Measurements from ENCODE around the gene CACNB4. TPM values are rescaled to one million over a fixed set of nuclear protein-coding genes. Genes with fewer than 3 reads are reported as not detected.

CACNB4 gene
- total RNA-seq, 2 experiments from 2014 or later, result 0.34 to 0.41 TPM

DNA sequence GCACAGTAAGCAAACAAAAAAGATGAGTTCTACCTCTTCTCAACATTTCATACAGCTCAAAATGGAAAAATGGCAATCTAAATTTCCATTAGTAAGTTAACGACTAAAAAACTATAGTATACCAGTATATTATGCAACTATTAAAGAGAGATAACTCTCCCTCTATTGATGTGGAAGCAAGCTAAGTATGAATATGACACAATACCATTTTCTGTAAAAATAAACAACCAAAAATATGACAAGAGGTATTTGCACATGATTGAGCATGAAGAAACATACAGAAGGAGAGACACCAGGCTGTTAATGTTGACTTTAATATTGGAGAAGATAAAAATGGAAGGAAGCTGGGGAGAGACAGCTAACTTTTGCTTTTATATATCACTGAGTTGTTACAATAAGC lies 167.1 kb downstream of the CACNB4 start:
- H3K9me3 Mint-ChIP-seq, result no peaks in the 10 kb centered on the region

GRCh38 chr2:151931030-151931611 lies 167.7 kb downstream of the CACNB4 start:
- no peak overlapping the region for H3K4me3 Mint-ChIP-seq
- no peaks in the 10 kb centered on the region for H3K9me3 Mint-ChIP-seq
- H3K27me3 Mint-ChIP-seq, result peaks cover 12% of the 10 kb centered on the region
- no peaks in the 10 kb centered on the region for H3K4me1 Mint-ChIP-seq (ENCODE audit: low read depth)
- CTCF ChIA-PET, result interaction anchor here (1.4 kb wide), 1 partner anchor 94 kb away, joined by 5 read pairs; no protein-coding TSS in a partner anchor
- H3K36me3 Mint-ChIP-seq (ENCODE audit: low read depth), result no peaks in the 10 kb centered on the region
- POLR2A ChIA-PET, result no interaction called here
- intact Hi-C loops (cut with micrococcal nuclease), result no loop called here
- no peak overlapping the region for H3K27ac Mint-ChIP-seq
- DNase-seq, result no peak
- TF ChIP-seq CTCF (IDR thresholded peaks at IDR 0.05), result no peak
- no peak for ATAC-seq

More for the DNA sequence above, 167.1 kb downstream of the CACNB4 start:
- no peak overlapping the region for H3K27ac Mint-ChIP-seq
- no peaks in the 10 kb centered on the region for H3K36me3 Mint-ChIP-seq (ENCODE audit: low read depth)
- no peak for ATAC-seq
- intact Hi-C loops (cut with micrococcal nuclease), result no loop called here
- no peaks in the 10 kb centered on the region for H3K4me1 Mint-ChIP-seq (ENCODE audit: low read depth)
- H3K27me3 Mint-ChIP-seq, result peaks cover 11% of the 10 kb centered on the region
- ChIA-PET CTCF (interaction anchor here (1.4 kb wide), 1 partner anchor 94 kb away, joined by 5 read pairs; no protein-coding TSS in a partner anchor), POLR2A (no interaction called here)
- no peak for TF ChIP-seq CTCF (IDR thresholded peaks at IDR 0.05)
- DNase-seq, result no peak
- no peak overlapping the region for H3K4me3 Mint-ChIP-seq

DNA sequence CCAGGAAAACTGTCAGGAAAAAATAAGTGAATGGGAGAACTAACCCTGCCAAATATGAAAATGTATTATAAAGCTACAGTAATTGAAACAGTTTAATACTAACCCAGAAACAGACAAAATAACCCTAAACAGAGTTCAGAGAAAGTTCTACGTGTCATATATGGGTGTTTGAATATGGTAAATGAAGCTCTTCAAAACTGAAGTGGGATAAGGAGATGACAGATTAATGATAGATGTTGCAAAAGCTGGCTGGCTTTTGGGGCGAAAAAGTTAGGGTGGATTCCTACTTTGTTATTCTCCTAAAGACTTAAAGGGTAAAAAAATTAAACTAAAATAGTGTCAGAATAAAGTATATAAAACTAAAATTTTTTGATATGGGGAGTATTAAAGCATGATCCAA lies 168.8 kb downstream of the CACNB4 start:
- Mint-ChIP-seq H3K27me3 (peaks cover 19% of the 10 kb centered on the region), H3K9me3 (no peaks in the 10 kb centered on the region), H3K4me3 (no peak overlapping the region), H3K36me3 (ENCODE audit: low read depth) (no peaks in the 10 kb centered on the region), H3K4me1 (ENCODE audit: low read depth) (no peaks in the 10 kb centered on the region), H3K27ac (no peak overlapping the region)
- intact Hi-C loops (cut with micrococcal nuclease), result no loop called here
- no peak for TF ChIP-seq CTCF (IDR thresholded peaks at IDR 0.05)
- CTCF ChIA-PET, result no interaction called here
- ATAC-seq (no peak), DNase-seq (no peak)
- POLR2A ChIA-PET, result no interaction called here

DNA sequence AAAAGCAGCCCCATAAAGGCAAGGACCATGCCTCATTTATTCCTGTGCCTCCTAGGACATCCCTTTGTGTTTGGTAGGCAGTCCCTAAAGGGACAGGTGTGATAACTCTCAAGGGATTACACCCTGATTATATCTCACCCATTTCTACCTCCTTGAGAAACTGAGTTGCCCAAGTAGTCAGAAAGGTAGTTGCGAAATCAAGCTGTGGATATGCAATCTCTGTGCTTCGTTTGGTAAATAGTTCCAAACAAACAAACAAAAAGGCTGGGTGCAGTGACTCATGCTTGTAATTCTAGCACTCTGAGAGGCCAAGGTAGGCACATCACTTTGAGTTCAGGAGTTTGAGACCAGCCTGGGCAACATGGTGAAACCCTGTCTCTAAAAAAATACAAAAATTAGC lies 170.5 kb downstream of the CACNB4 start:
- ChIA-PET CTCF (no interaction called here), POLR2A (no interaction called here)
- no peak for ATAC-seq
- no peak overlapping the region for H3K4me3 Mint-ChIP-seq
- TF ChIP-seq CTCF (IDR thresholded peaks at IDR 0.05), result no peak
- H3K36me3 Mint-ChIP-seq (ENCODE audit: low read depth), result no peaks in the 10 kb centered on the region
- H3K27ac Mint-ChIP-seq, result no peak overlapping the region
- no peaks in the 10 kb centered on the region for H3K9me3 Mint-ChIP-seq
- intact Hi-C loops (cut with micrococcal nuclease), result no loop called here
- no peaks in the 10 kb centered on the region for H3K4me1 Mint-ChIP-seq (ENCODE audit: low read depth)
- peaks cover 17% of the 10 kb centered on the region for H3K27me3 Mint-ChIP-seq
- no peak for DNase-seq

- no peak overlapping the region for H3K27ac Mint-ChIP-seq
- no peak for DNase-seq
- ChIA-PET CTCF (no interaction called here), POLR2A (no interaction called here)
- H3K9me3 Mint-ChIP-seq, result no peaks in the 10 kb centered on the region
- H3K36me3 Mint-ChIP-seq (ENCODE audit: low read depth), result no peaks in the 10 kb centered on the region
- H3K4me1 Mint-ChIP-seq (ENCODE audit: low read depth), result no peaks in the 10 kb centered on the region
- no peak for ATAC-seq
- intact Hi-C loops (cut with micrococcal nuclease), result no loop called here
- no peak overlapping the region for H3K4me3 Mint-ChIP-seq
- no peak for TF ChIP-seq CTCF (IDR thresholded peaks at IDR 0.05)
- H3K27me3 Mint-ChIP-seq, result peaks cover 17% of the 10 kb centered on the region
Observed at GRCh38 chr2:151927501-151928221, 171.2 kb downstream of the CACNB4 start.
